Left renal pelvis (tissue), 4 donors: Measurements from ENCODE around the gene NECAB3. TPM values are rescaled to one million over a fixed set of nuclear protein-coding genes. Genes with fewer than 3 reads are reported as not detected.

Source experiments
- DNase-seq, 4 donors: peaks; one replicate each; pipeline ENCODE4 v3.0.0-alpha.2; 2013; ENCODE audit warnings: low read depth in 4 of 4, low spot score in 3 of 4
- polyA plus RNA-seq, 4 donors: library from polyadenylated mRNA; unstranded; fragments of 120-200 nt; gene quantifications; one replicate each; pipeline ENCODE4 v1.2.1, GENCODE V29; 2013; ENCODE audit not compliant: insufficient read length in 4 of 4

NECAB3 gene
- polyA plus RNA-seq, 4 donors = 13.1 to 21.9 (median 13.7) TPM

- DNase-seq = peak; percentile 89 to 92 (median 90)
Observed at GRCh38 chr20:33666293-33667244, 7.7 kb downstream of the NECAB3 start, which contains the start of gene ACTL10. ACTL10 (plus strand) TSS chr20:33666943; CDS start chr20:33667498, 555 bp downstream.

GRCh38 chr20:33664762-33665144 is 9.5 kb downstream of the NECAB3 start:
- DNase-seq = no peak

GRCh38 chr20:33664085-33664761 is 10.0 kb downstream of the NECAB3 start:
- DNase-seq = no peak

- no peak for DNase-seq
Observed at GRCh38 chr20:33663161-33664084, 10.8 kb downstream of the NECAB3 start.

GRCh38 chr20:33662172-33662571 is 12.1 kb downstream of the NECAB3 start, which contains the start of gene C20orf144:
C20orf144 (plus strand) TSS chr20:33662327; CDS start chr20:33662346, 19 bp downstream.
- no peak for DNase-seq

- no peak for DNase-seq
Observed at GRCh38 chr20:33660685-33661058, 13.6 kb downstream of the NECAB3 start.

GRCh38 chr20:33660035-33660684 is 14.1 kb downstream of the NECAB3 start:
- no peak for DNase-seq

GRCh38 chr20:33659341-33660034 is 14.7 kb downstream of the NECAB3 start:
- no peak for DNase-seq

- no peak for DNase-seq
Observed at GRCh38 chr20:33658929-33659328, 15.3 kb downstream of the NECAB3 start.

- no peak for DNase-seq
Observed at GRCh38 chr20:33658510-33658909, 15.7 kb downstream of the NECAB3 start.

- no peak for DNase-seq
Observed at GRCh38 chr20:33657704-33658095, 16.5 kb downstream of the NECAB3 start.

GRCh38 chr20:33656783-33657703 is 17.2 kb downstream of the NECAB3 start:
- no peak for DNase-seq

- no peak for DNase-seq
Observed at GRCh38 chr20:33656010-33656782, 18.0 kb downstream of the NECAB3 start.

- no peak for DNase-seq
Observed at GRCh38 chr20:33655164-33655563, 19.1 kb downstream of the NECAB3 start.

- DNase-seq = no peak
Observed at GRCh38 chr20:33654680-33655161, 19.5 kb downstream of the NECAB3 start.

- DNase-seq = no peak
Observed at GRCh38 chr20:33653900-33654596, 20.2 kb downstream of the NECAB3 start.
